ENCODE data around the gene WBP1.

DNA sequence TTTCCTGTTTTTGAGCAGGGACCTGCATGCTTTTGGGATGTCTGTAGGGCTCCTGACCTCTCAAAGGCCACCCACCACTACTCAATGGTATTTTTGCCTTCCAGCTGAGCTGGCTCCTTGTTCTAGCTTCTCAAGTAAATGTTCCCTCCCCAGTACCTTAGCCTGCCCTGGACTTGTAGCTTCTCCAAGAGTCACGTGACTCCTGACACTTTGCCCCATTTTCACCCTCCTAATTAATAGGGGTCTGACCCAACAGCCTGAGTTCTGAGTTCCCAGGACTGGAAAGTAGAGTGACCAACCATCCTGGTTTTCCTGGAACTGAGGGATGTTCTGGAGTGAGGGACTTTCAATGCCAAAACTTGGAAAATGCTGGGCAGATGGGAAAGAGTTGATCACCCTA, 37.2 kb downstream of the WBP1 start:
- TF ChIP-seq, protein P1, sequence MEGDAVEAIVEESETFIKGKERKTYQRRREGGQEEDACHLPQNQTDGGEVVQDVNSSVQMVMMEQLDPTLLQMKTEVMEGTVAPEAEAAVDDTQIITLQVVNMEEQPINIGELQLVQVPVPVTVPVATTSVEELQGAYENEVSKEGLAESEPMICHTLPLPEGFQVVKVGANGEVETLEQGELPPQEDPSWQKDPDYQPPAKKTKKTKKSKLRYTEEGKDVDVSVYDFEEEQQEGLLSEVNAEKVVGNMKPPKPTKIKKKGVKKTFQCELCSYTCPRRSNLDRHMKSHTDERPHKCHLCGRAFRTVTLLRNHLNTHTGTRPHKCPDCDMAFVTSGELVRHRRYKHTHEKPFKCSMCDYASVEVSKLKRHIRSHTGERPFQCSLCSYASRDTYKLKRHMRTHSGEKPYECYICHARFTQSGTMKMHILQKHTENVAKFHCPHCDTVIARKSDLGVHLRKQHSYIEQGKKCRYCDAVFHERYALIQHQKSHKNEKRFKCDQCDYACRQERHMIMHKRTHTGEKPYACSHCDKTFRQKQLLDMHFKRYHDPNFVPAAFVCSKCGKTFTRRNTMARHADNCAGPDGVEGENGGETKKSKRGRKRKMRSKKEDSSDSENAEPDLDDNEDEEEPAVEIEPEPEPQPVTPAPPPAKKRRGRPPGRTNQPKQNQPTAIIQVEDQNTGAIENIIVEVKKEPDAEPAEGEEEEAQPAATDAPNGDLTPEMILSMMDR (IDR thresholded peaks at IDR 0.05; ENCODE audit: insufficient read depth, low read length, poor library complexity, severe bottlenecking): no peak
- TF ChIP-seq EZH2phosphoT487 (conservative IDR thresholded peaks at IDR 0.05; ENCODE audit: low read length): no peak

Data from SU-DHL-6 (cell line).